Measurements from ENCODE around the gene SLC19A2. TPM values are rescaled to one million over a fixed set of nuclear protein-coding genes. Genes with fewer than 3 reads are reported as not detected.

The SLC19A2 gene
- total RNA-seq, 1 experiment from 2014 or later: 10.1 TPM

DNA sequence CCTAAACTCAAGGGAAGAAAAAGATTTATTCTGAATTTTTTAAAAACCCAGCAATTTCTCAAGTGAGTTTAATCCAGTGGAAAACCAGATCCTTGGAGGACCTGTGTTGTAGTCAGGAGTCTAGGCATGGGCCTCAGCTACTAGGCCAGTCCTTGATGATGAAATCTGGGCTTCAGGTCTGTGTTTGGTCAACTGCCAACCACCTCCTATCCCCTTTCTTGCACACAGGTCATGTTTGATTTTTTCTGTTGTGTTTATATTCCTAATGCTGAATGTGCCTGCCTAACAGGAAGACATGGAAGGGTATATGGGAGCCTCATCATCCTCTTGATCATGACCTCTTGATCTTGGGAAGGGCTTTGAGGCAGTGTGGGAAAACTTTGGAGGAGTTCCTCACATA, 38.2 kb upstream of the SLC19A2 start (continued):
- no peak for TF ChIP-seq EGR1 (IDR thresholded peaks at IDR 0.05; ENCODE audit: low read depth)
- TF ChIP-seq CEBPB (IDR thresholded peaks at IDR 0.05; ENCODE audit: low read depth): no peak
- TF ChIP-seq EZH2 (IDR thresholded peaks at IDR 0.05): no peak
- no peak for TF ChIP-seq SRF (IDR thresholded peaks at IDR 0.05; ENCODE audit: low read depth)
- no peak for TF ChIP-seq CBX3 (IDR thresholded peaks at IDR 0.05; ENCODE audit: low read depth)
- TF ChIP-seq SP1 (IDR thresholded peaks at IDR 0.05; ENCODE audit: low read depth): no peak

DNA sequence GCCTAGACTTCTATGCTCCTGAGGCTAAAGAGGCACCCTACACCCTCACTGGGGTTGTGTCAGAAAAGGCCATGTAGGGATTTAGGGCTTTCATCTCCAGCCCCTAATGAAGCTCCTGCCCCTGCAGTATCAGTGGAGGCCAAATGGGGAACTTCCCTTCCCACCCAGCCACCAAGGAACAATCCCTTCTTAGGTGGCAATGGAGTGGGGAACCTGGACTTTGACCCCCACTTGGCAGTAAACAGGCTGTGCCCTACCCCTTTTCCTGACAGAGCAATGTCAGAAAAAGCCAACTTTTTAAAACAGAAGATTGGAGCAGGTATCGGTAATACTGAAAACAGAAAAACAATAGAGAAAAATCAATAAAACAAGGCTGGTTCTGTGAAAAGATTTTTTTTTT, 35.5 kb upstream of the SLC19A2 start:
- Histone ChIP-seq H4K20me1 (ENCODE audit: insufficient read depth) (no peaks in the 10 kb centered on the region), H3K27ac (ENCODE audit: low read depth, low read length) (no peak overlapping the region), H3K9ac (ENCODE audit: low read length) (no peak overlapping the region), H3K4me3 (replicated peaks in 1 of 2; ENCODE audit: low read depth in 1 of 2, low read length in 2 of 2) (no peak overlapping the region), H3K79me2 (ENCODE audit: insufficient read depth, low read length) (no peaks in the 10 kb centered on the region), H3K9me3 (ENCODE audit: control insufficient read depth in 1 of 2, insufficient read depth in 1 of 2, low read depth in 1 of 2, low read length in 2 of 2) (no peaks in the 10 kb centered on the region), H2AFZ (ENCODE audit: low read depth, low read length, poor library complexity, severe bottlenecking) (no peak overlapping the region), H3K36me3 (ENCODE audit: control insufficient read depth in 1 of 2, insufficient read depth in 2 of 2, low read length in 2 of 2) (no peaks in the 10 kb centered on the region), H3K4me2 (ENCODE audit: low read length) (no peak overlapping the region), H3K4me1 (ENCODE audit: control insufficient read depth in 1 of 2, insufficient read depth in 2 of 2, low read length in 2 of 2) (peaks cover 2 to 6% of the 10 kb centered on the region in 2 experiments; a peak in 2 of 4 replicates), H3K9me2 (ENCODE audit: insufficient read depth) (0 out of 2 replicates have a peak, but pooled peaks cover 2% of the 10 kb centered on the region), H3K27me3 (ENCODE audit: insufficient read depth, low read length) (no peaks in the 10 kb centered on the region)
- RAD21 ChIA-PET (ENCODE audit: low non-redundant PET in 1 of 2, low total read pairs in 2 of 2, uncharacterized antibody in 2 of 2, unreplicated experiment in 2 of 2): no interaction called here
- POLR2A ChIA-PET: no interaction called here
- TF ChIP-seq POLR2A (IDR thresholded peaks at IDR 0.05; ENCODE audit: borderline replicate concordance, extremely low read depth, insufficient read depth, insufficient read length): no peak
- no peak for TF ChIP-seq EZH2phosphoT487 (IDR thresholded peaks at IDR 0.05; ENCODE audit: borderline replicate concordance)
- TF ChIP-seq, protein P1, sequence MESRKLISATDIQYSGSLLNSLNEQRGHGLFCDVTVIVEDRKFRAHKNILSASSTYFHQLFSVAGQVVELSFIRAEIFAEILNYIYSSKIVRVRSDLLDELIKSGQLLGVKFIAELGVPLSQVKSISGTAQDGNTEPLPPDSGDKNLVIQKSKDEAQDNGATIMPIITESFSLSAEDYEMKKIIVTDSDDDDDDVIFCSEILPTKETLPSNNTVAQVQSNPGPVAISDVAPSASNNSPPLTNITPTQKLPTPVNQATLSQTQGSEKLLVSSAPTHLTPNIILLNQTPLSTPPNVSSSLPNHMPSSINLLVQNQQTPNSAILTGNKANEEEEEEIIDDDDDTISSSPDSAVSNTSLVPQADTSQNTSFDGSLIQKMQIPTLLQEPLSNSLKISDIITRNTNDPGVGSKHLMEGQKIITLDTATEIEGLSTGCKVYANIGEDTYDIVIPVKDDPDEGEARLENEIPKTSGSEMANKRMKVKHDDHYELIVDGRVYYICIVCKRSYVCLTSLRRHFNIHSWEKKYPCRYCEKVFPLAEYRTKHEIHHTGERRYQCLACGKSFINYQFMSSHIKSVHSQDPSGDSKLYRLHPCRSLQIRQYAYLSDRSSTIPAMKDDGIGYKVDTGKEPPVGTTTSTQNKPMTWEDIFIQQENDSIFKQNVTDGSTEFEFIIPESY (IDR thresholded peaks at IDR 0.05; ENCODE audit: extremely low read depth, insufficient replicate concordance, low read length): no peak
- no peak for TF ChIP-seq ELF1 (IDR thresholded peaks at IDR 0.05; ENCODE audit: borderline replicate concordance, low read depth)
- TF ChIP-seq CEBPB (IDR thresholded peaks at IDR 0.05; ENCODE audit: low read depth): no peak
- TF ChIP-seq, protein P2, sequence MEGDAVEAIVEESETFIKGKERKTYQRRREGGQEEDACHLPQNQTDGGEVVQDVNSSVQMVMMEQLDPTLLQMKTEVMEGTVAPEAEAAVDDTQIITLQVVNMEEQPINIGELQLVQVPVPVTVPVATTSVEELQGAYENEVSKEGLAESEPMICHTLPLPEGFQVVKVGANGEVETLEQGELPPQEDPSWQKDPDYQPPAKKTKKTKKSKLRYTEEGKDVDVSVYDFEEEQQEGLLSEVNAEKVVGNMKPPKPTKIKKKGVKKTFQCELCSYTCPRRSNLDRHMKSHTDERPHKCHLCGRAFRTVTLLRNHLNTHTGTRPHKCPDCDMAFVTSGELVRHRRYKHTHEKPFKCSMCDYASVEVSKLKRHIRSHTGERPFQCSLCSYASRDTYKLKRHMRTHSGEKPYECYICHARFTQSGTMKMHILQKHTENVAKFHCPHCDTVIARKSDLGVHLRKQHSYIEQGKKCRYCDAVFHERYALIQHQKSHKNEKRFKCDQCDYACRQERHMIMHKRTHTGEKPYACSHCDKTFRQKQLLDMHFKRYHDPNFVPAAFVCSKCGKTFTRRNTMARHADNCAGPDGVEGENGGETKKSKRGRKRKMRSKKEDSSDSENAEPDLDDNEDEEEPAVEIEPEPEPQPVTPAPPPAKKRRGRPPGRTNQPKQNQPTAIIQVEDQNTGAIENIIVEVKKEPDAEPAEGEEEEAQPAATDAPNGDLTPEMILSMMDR (IDR thresholded peaks at IDR 0.05 in 2 of 3, conservative IDR thresholded peaks at IDR 0.05 in 1 of 3; ENCODE audit: borderline replicate concordance in 1 of 3, insufficient read depth in 1 of 3, low read depth in 2 of 3, low read length in 2 of 3): no peak
- TF ChIP-seq TCF7L2 (IDR thresholded peaks at IDR 0.05; ENCODE audit: borderline replicate concordance, extremely low read depth, insufficient read depth, insufficient read length): no peak
- no peak for TF ChIP-seq EZH2 (IDR thresholded peaks at IDR 0.05)
- TF ChIP-seq EGR1 (IDR thresholded peaks at IDR 0.05; ENCODE audit: low read depth): no peak
- intact Hi-C loops (cut with micrococcal nuclease): no loop called here
- ATAC-seq: no peak
- BruUV-seq (replicated peaks): no TSS peak
- CTCF ChIA-PET: no interaction called here
- no peak for DNase-seq (ENCODE audit: low read depth, low spot score)
